GM23248 (cell line): ENCODE measurements around the gene SPG7. TPM values are rescaled to one million over a fixed set of nuclear protein-coding genes. Genes with fewer than 3 reads are reported as not detected.
"Not testable (repeated sequence)": the region's sequence is repeated elsewhere in the genome, so short reads cannot be mapped to it uniquely, and the experiment has no call there.

Source experiments
- DNase-seq: peaks from one replicate; pipeline ENCODE4 v3.0.0-alpha.2; 2015
- H2AFZ ChIP-seq: fragments of 200-600 bp; sonication (generic); 2 replicates; pipeline ENCODE4 v1.6.1; 2016; ENCODE audit warnings: antibody characterized with exemption
- H3F3A ChIP-seq: fragments of 200-600 bp; sonication (generic); 2 replicates; pipeline ENCODE4 v1.6.1; 2016; ENCODE audit warnings: mild to moderate bottlenecking, antibody characterized with exemption, mixed run types; ENCODE audit not compliant: insufficient read depth
- H3K27ac ChIP-seq: fragments of 200-600 bp; sonication (generic); 2 replicates; pipeline ENCODE4 v1.5.1; 2016; ENCODE audit warnings: mild to moderate bottlenecking
- H3K27me3 ChIP-seq: fragments of 200-600 bp; sonication (generic); replicated peaks from 2 replicates; pipeline ENCODE4 v1.6.1; 2016; ENCODE audit warnings: mild to moderate bottlenecking; ENCODE audit not compliant: insufficient read depth
- H3K36me3 ChIP-seq: fragments of 200-600 bp; sonication (generic); 2 replicates; pipeline ENCODE4 v1.6.1; 2016; ENCODE audit warnings: low read depth, mild to moderate bottlenecking
- H3K4me1 ChIP-seq: fragments of 200-600 bp; sonication (generic); 2 replicates; pipeline ENCODE4 v1.6.1; 2016; ENCODE audit warnings: mild to moderate bottlenecking; ENCODE audit not compliant: insufficient read depth
- H3K4me2 ChIP-seq: fragments of 200-600 bp; sonication (generic); one replicate; pipeline ENCODE4 v1.6.1; 2016; ENCODE audit warnings: mild to moderate bottlenecking; ENCODE audit not compliant: unreplicated experiment
- H3K4me3 ChIP-seq: fragments of 200-600 bp; sonication (generic); 2 replicates; pipeline ENCODE4 v1.5.1; 2016; ENCODE audit warnings: mild to moderate bottlenecking
- H3K79me2 ChIP-seq: fragments of 200-600 bp; sonication (generic); 2 replicates; pipeline ENCODE4 v1.6.1; 2016; ENCODE audit warnings: mild to moderate bottlenecking; ENCODE audit not compliant: insufficient read depth
- H3K9ac ChIP-seq: fragments of 200-600 bp; sonication (generic); 2 replicates; pipeline ENCODE4 v1.6.1; 2016; ENCODE audit warnings: mild to moderate bottlenecking
- H3K9me2 ChIP-seq: fragments of 200-600 bp; sonication (generic); 2 replicates; pipeline ENCODE4 v1.6.1; 2016; ENCODE audit warnings: mixed run types, mild to moderate bottlenecking, moderate library complexity; ENCODE audit not compliant: insufficient read depth
- H3K9me3 ChIP-seq: fragments of 200-600 bp; sonication (generic); one replicate; pipeline ENCODE4 v1.6.1; 2017; ENCODE audit warnings: low read depth
- H4K20me1 ChIP-seq: fragments of 200-600 bp; sonication (generic); 2 replicates; pipeline ENCODE4 v1.6.0; 2016; ENCODE audit not compliant: insufficient read depth
- EZH2 ChIP-seq: fragments of 200-600 bp; sonication (generic); IDR thresholded peaks from 2 replicates; pipeline ENCODE4 v1.6.1; 2018; ENCODE audit warnings: antibody characterized with exemption, mild to moderate bottlenecking; ENCODE audit not compliant: insufficient read depth, poor library complexity, severe bottlenecking
- EZH2phosphoT487 ChIP-seq: fragments of 200-600 bp; sonication (generic); IDR thresholded peaks from 2 replicates; pipeline ENCODE4 v1.6.1; 2018; ENCODE audit warnings: antibody characterized with exemption, moderate library complexity, mild to moderate bottlenecking, low read depth; ENCODE audit not compliant: insufficient read depth
- WGBS, 2 experiments: methylation state at CpG; one replicate each; pipeline ENCODE4 v1.1.6; 2015 to 2017; ENCODE audit warnings: low lambda C conversion rate in 2 of 2, low coverage in 1 of 2; ENCODE audit errors: missing lambda C conversion rate in 2 of 2; 5-methylcytosine and 5-hydroxymethylcytosine counted together
- in situ Hi-C: fragments of 300-500 bp; cut with MboI; formaldehyde crosslinking; loops from 2 replicates; pipeline ENCODE4 v1.15.0; 2020
- polyA plus RNA-seq: library from polyadenylated mRNA; unstranded; fragments of >200 nt; fragmentation: Nextera tagmentation; extraction: Ambion mirVana; gene quantifications from 2 replicates; pipeline ENCODE4 v1.2.1, GENCODE V29; 2016
- total RNA-seq: library from RNA; depleted of rRNA; stranded (reverse); fragments of >200 nt; shearing (Covaris generic); gene quantifications from 2 replicates; pipeline ENCODE4 v1.2.3, GENCODE V29; 2014

Gene SPG7
- total and polyA plus RNA-seq, 2 experiments from 2014 or later: 53.9 to 155 TPM

DNA sequence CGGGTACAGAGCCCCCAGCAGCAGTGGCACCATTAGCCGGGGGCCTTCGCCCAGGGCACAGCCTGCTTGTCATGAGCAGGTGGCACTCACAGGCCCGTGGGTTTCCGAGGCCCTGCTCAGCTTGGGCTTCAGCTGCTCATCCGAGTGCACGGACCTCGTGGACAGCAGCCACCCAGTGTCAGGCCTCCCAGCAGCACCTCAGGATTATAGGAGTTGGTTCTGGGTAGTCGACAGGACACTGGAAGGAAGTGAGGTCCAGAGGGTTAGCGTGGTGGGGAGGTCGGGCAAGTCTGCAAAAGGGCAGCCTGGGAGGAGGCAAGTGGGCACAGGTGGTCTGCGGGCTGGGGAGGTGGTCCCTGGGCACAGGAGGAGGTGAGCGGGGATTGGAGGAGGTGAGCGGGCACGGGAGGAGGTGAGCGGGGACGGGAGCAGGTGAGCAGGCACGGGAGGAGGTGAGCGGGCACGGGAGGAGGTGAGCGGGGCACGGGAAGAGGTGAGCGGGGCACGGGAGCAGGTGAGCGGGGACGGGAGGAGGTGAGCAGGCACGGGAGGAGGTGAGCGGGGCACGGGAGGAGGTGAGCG, 62.2 kb downstream of the SPG7 start:
- H3K4me2 ChIP-seq: no peak overlapping the region
- H3K9me2 ChIP-seq: no peaks in the 10 kb centered on the region
- H3K9me3 ChIP-seq: no peaks in the 10 kb centered on the region
- DNase-seq: no peak
- no peaks in the 10 kb centered on the region for H3K27me3 ChIP-seq
- 85 to 87% methylated on average over 15 to 30 of the region's 30 CpGs for WGBS, 2 experiments
- H3K27ac ChIP-seq: no peak overlapping the region
- H4K20me1 ChIP-seq: no peaks in the 10 kb centered on the region
- H2AFZ ChIP-seq: no peak overlapping the region
- no peak overlapping the region for H3K4me3 ChIP-seq
- H3F3A ChIP-seq: peaks cover 15% of the 10 kb centered on the region
- H3K4me1 ChIP-seq: no peaks in the 10 kb centered on the region
- H3K36me3 ChIP-seq: no peaks in the 10 kb centered on the region
- TF ChIP-seq EZH2: no peak
- TF ChIP-seq EZH2phosphoT487: no peak
- in situ Hi-C loops: no loop called here
- H3K79me2 ChIP-seq: no peaks in the 10 kb centered on the region
- no peak overlapping the region for H3K9ac ChIP-seq

DNA sequence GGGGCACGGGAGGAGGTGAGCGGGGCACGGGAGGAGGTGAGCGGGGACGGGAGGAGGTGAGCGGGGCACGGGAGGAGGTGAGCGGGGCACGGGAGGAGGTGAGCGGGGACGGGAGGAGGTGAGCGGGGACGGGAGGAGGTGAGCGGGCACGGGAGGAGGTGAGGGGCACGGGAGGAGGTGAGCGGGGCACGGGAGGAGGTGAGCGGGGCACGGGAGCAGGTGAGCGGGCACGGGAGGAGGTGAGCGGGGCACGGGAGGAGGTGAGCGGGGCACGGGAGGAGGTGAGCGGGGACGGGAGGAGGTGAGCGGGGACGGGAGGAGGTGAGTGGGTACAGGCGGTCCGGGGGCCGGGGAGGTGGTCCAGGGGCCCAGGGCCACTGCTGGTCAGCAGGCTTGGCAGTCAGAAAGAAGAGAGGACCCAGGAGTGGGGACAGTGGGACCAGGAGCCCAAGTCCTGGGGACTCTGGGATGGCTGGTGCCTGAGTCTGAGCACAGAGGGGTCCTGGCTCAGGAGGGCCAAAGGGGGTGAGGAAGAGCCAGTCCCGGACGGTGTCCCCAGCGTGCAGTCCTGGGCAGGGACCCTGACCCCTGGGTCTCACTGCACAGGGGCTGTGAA, 62.9 kb downstream of the SPG7 start:
- H3K79me2 ChIP-seq, H3K9me3 ChIP-seq, H3K27ac ChIP-seq, H3K27me3 ChIP-seq, H3K36me3 ChIP-seq, H3K4me1 ChIP-seq, DNase-seq, in situ Hi-C loops, H3K9ac ChIP-seq, H3K9me2 ChIP-seq, H3K4me2 ChIP-seq, H3F3A ChIP-seq, H2AFZ ChIP-seq, H4K20me1 ChIP-seq, H3K4me3 ChIP-seq: not testable (repeated sequence)
- WGBS, 2 experiments: 77 to 100% methylated on average over 3 to 36 of the region's 36 CpGs

DNA sequence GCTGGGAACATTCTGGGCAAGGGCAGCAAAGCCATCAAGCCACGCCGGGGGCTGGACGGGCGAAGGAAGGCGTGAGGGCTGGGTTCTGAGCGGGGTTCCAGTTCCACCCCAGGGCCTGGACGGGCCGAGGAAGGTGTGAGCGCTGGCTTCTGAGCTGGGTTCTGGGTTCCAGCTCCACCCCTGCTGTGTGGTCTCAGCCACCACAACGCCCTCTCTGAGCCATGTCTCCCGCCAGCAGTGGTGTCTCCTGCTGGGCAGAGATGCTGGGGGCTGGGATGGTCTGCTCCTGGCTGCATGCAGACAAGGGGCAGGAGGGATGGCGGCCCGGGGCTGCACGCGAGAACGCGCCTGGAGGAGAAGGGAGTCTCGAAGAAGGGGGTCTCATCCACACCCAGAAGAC, 63.4 kb downstream of the SPG7 start:
- TF ChIP-seq EZH2 (no peak), EZH2phosphoT487 (no peak)
- H3K4me3 ChIP-seq: no peak overlapping the region
- no peaks in the 10 kb centered on the region for H3K9me3 ChIP-seq
- no peak for DNase-seq
- no peaks in the 10 kb centered on the region for H3K9me2 ChIP-seq
- no peaks in the 10 kb centered on the region for H3K36me3 ChIP-seq
- H3K79me2 ChIP-seq: no peaks in the 10 kb centered on the region
- in situ Hi-C loops: no loop called here
- no peaks in the 10 kb centered on the region for H4K20me1 ChIP-seq
- H3K4me1 ChIP-seq: no peaks in the 10 kb centered on the region
- no peak overlapping the region for H3K9ac ChIP-seq
- no peaks in the 10 kb centered on the region for H3K27me3 ChIP-seq
- H3K27ac ChIP-seq: no peak overlapping the region
- no peak overlapping the region for H3K4me2 ChIP-seq
- WGBS, 2 experiments: 84 to 85% methylated on average over 17 to 18 of the region's 18 CpGs
- H2AFZ ChIP-seq: no peak overlapping the region
- H3F3A ChIP-seq: peaks cover 4% of the 10 kb centered on the region; the same call in 1 of the 2 replicates

DNA sequence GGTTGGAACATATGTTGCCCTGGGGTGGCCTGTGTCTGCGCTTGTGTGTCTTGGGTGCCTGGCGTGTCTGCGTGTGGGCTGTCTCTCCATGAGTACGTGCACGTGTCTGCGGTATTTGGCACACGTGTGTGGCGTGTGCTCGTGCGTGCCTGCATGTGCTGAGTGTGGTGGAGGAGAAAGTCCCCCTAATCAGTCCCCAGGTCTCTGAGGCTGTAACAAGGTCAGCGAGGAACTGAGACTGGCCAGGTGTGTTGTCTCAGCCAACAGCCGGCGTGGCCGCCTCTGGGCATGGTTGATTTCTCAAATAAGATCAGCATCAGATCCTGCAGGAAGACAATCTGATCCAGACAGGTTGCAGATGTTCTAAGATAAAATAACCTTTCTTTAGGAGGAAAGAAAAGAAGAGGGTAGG, 63.9 kb downstream of the SPG7 start:
- no peaks in the 10 kb centered on the region for H4K20me1 ChIP-seq
- H3F3A ChIP-seq: no peaks in the 10 kb centered on the region; the same call in 1 of the 2 replicates
- no peak overlapping the region for H3K9ac ChIP-seq
- no peak overlapping the region for H3K27ac ChIP-seq
- DNase-seq: peak; percentile 30
- H3K4me3 ChIP-seq: no peak overlapping the region
- no peaks in the 10 kb centered on the region for H3K4me1 ChIP-seq
- in situ Hi-C loops: no loop called here
- 32 to 41% methylated on average over 14 of the region's 14 CpGs for WGBS, 2 experiments
- H3K9me3 ChIP-seq: no peaks in the 10 kb centered on the region
- TF ChIP-seq EZH2phosphoT487 (no peak), EZH2 (no peak)
- H2AFZ ChIP-seq: no peak overlapping the region
- H3K9me2 ChIP-seq: no peaks in the 10 kb centered on the region
- H3K4me2 ChIP-seq: no peak overlapping the region
- no peaks in the 10 kb centered on the region for H3K79me2 ChIP-seq
- no peaks in the 10 kb centered on the region for H3K36me3 ChIP-seq
- H3K27me3 ChIP-seq: no peaks in the 10 kb centered on the region
